C4-2B (cell line): ENCODE measurements around the gene MOV10L1.

Source experiments
- CTCF ChIP-seq: fragments of 450-650 bp; conservative IDR thresholded peaks from 2 replicates; pipeline ENCODE4 v1.5.1; 2017; ENCODE audit warnings: mild to moderate bottlenecking
- ZFX ChIP-seq: fragments of 450-650 bp; IDR thresholded peaks from 2 replicates; pipeline ENCODE4 v1.6.1; 2017

GRCh38 chr22:50165436-50166123, 75.8 kb downstream of the MOV10L1 start:
- TF ChIP-seq CTCF (no peak), ZFX (no peak)
